Smooth muscle cell (in vitro differentiated cells): Measurements from ENCODE around the gene KIF23. TPM values are rescaled to one million over a fixed set of nuclear protein-coding genes. Genes with fewer than 3 reads are reported as not detected.

Experiments
- DNase-seq: peaks from one replicate; lab custom pipeline; 2025; ENCODE audit not compliant: unreplicated experiment; lab: John Stamatoyannopoulos, UW
- H2AFZ ChIP-seq: fragments of 200-600 bp; sonication (generic); 2 replicates; pipeline ENCODE4 v1.6.0; 2016; ENCODE audit warnings: antibody characterized with exemption, low read depth, mild to moderate bottlenecking
- H3F3A ChIP-seq: fragments of 200-600 bp; sonication (generic); 2 replicates; pipeline ENCODE4 v1.6.0; 2017; ENCODE audit warnings: antibody characterized with exemption, low read depth
- H3K27ac ChIP-seq: fragments of 200-600 bp; sonication (generic); 2 replicates; pipeline ENCODE4 v1.5.1; 2016; ENCODE audit warnings: low read depth, mild to moderate bottlenecking
- H3K27me3 ChIP-seq: fragments of 200-600 bp; sonication (generic); 2 replicates; pipeline ENCODE4 v1.6.1; 2016; ENCODE audit warnings: low read depth, mild to moderate bottlenecking
- H3K36me3 ChIP-seq: fragments of 200-600 bp; sonication (generic); 2 replicates; pipeline ENCODE4 v1.5.1; 2016; ENCODE audit warnings: low read depth
- H3K4me1 ChIP-seq: fragments of 200-600 bp; sonication (generic); 2 replicates; pipeline ENCODE4 v1.5.1; 2016; ENCODE audit warnings: low read depth
- H3K4me2 ChIP-seq: fragments of 200-600 bp; sonication (generic); 2 replicates; pipeline ENCODE4 v1.6.0; 2016; ENCODE audit warnings: mild to moderate bottlenecking
- H3K4me3 ChIP-seq: fragments of 200-600 bp; sonication (generic); 2 replicates; pipeline ENCODE4 v1.5.1; 2016; ENCODE audit warnings: mild to moderate bottlenecking
- H3K79me2 ChIP-seq: fragments of 200-600 bp; sonication (generic); 2 replicates; pipeline ENCODE4 v1.6.0; 2016; ENCODE audit warnings: low read depth, mild to moderate bottlenecking
- H3K9ac ChIP-seq: fragments of 200-600 bp; sonication (generic); 2 replicates; pipeline ENCODE4 v1.6.0; 2016; ENCODE audit warnings: low read depth
- H3K9me3 ChIP-seq: fragments of 200-600 bp; sonication (generic); replicated peaks from 2 replicates; pipeline ENCODE4 v1.5.1; 2016; ENCODE audit warnings: low read depth
- H4K20me1 ChIP-seq: fragments of 200-600 bp; sonication (generic); 2 replicates; pipeline ENCODE4 v1.6.0; 2016; ENCODE audit warnings: low read depth
- CTCF ChIP-seq: fragments of 200-600 bp; sonication (generic); IDR thresholded peaks from 2 replicates; pipeline ENCODE4 v1.5.1; 2017; ENCODE audit warnings: borderline replicate concordance, mild to moderate bottlenecking, antibody characterized with exemption; ENCODE audit not compliant: insufficient read depth, poor library complexity, severe bottlenecking
- WGBS: methylation state at CpG from one replicate; pipeline ENCODE4 v1.1.7; 2016; ENCODE audit warnings: low lambda C conversion rate; 5-methylcytosine and 5-hydroxymethylcytosine counted together
- polyA plus RNA-seq: library from polyadenylated mRNA; unstranded; fragments of >200 nt; fragmentation: Nextera tagmentation; extraction: Ambion mirVana; gene quantifications from 2 replicates; pipeline ENCODE4 v1.2.1, GENCODE V29; 2016
- total RNA-seq: library from RNA; depleted of rRNA; stranded (reverse); fragments of >200 nt; gene quantifications from 2 replicates; pipeline ENCODE4 v1.2.3, GENCODE V29; 2014

KIF23 gene
- total and polyA plus RNA-seq, 2 experiments from 2014 or later = 14.3 to 44.1 TPM

GRCh38 chr15:69489073-69489571 is 75.0 kb downstream of the KIF23 start:
- no peak for DNase-seq
- H3K9ac ChIP-seq = no peak overlapping the region
- H3K4me3 ChIP-seq = no peak overlapping the region
- WGBS = 42% methylated on average over 3 of the region's 3 CpGs
- no peak for TF ChIP-seq CTCF
- no peaks in the 10 kb centered on the region for H3K27me3 ChIP-seq
- H3K4me1 ChIP-seq = no peaks in the 10 kb centered on the region
- H2AFZ ChIP-seq = no peak overlapping the region
- no peaks in the 10 kb centered on the region for H3K36me3 ChIP-seq
- no peak overlapping the region for H3K27ac ChIP-seq
- no peaks in the 10 kb centered on the region for H3K79me2 ChIP-seq
- no peaks in the 10 kb centered on the region for H3K9me3 ChIP-seq
- H4K20me1 ChIP-seq = no peaks in the 10 kb centered on the region
- no peaks in the 10 kb centered on the region for H3F3A ChIP-seq
- H3K4me2 ChIP-seq = no peak overlapping the region

DNA sequence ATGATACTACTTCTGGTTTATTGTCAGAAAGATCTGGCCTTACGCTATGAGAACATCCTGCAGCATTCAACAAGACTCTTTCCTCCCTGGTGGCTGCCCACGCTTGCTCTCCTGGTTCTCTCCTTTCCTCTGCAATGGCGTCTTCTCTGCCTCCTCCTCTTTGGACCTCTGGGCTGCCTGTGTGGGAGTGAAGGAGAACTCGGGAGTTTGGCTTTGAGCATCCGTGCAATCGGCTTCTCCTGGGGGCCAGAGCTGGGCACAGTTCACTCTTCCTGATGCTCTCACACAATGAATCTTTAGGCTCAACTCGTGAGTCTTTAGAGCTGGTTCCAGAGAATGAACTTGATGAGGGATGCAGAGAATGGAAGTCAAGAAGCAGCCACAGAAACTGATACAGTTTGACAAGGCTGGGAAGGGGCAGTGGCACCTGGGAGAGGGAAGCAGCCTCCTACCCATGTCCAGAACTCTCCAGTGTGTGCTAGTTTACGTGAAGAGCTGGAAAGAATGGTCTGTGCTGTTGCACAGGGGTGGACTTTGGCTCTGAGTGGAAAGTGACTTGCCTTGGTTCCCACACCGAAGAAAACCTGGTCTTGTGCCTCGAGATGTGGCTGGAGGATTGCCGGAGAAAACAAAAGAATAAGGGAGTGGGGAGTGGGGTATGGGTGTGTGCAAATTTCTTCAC is 76.3 kb downstream of the KIF23 start:
- H3K36me3 ChIP-seq = no peaks in the 10 kb centered on the region
- 84% methylated on average over 11 of the region's 11 CpGs for WGBS
- no peak for TF ChIP-seq CTCF
- no peaks in the 10 kb centered on the region for H3K27me3 ChIP-seq
- no peaks in the 10 kb centered on the region for H3K9me3 ChIP-seq
- H3K4me2 ChIP-seq = no peak overlapping the region
- H4K20me1 ChIP-seq = no peaks in the 10 kb centered on the region
- no peaks in the 10 kb centered on the region for H3F3A ChIP-seq
- no peak for DNase-seq
- no peak overlapping the region for H3K4me3 ChIP-seq
- H2AFZ ChIP-seq = no peak overlapping the region
- H3K79me2 ChIP-seq = no peaks in the 10 kb centered on the region
- no peak overlapping the region for H3K9ac ChIP-seq
- H3K27ac ChIP-seq = no peak overlapping the region
- H3K4me1 ChIP-seq = no peaks in the 10 kb centered on the region

DNA sequence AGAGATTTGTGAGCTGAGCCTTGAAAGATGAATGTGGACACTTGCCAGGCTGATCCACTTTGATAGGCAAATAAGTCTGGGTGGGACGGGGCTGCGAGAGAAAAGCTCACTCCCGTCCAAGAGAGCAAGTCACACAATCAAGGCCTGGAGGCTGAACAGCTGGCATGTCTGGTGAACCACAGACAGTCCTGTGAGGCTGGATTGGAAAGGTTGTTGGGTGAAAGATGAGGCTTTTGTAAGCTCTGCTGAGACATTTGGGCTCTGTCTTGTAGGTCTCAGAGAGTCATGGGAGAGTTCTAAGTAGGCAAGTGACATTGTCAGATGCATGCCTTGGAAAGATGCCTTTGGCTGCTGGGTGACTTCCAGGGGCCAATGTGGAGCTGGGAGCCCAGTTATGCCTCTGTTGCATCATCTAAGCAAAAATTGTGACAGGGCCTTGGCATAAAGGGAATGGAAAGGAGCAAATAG is 76.9 kb downstream of the KIF23 start:
- DNase-seq = no peak
- no peak overlapping the region for H3K27ac ChIP-seq
- WGBS = 79% methylated on average over 3 of the region's 3 CpGs

More for the DNA sequence above, 76.9 kb downstream of the KIF23 start:
- Histone ChIP-seq H3K9me3 (no peaks in the 10 kb centered on the region), H3F3A (no peaks in the 10 kb centered on the region), H3K4me1 (no peaks in the 10 kb centered on the region), H3K79me2 (no peaks in the 10 kb centered on the region), H4K20me1 (no peaks in the 10 kb centered on the region), H3K4me3 (no peak overlapping the region), H3K9ac (no peak overlapping the region), H3K36me3 (no peaks in the 10 kb centered on the region), H3K27me3 (no peaks in the 10 kb centered on the region), H2AFZ (no peak overlapping the region), H3K4me2 (no peak overlapping the region)
- no peak for TF ChIP-seq CTCF
